ENCODE data around the gene SLC22A23.

Gene SLC22A23

DNA sequence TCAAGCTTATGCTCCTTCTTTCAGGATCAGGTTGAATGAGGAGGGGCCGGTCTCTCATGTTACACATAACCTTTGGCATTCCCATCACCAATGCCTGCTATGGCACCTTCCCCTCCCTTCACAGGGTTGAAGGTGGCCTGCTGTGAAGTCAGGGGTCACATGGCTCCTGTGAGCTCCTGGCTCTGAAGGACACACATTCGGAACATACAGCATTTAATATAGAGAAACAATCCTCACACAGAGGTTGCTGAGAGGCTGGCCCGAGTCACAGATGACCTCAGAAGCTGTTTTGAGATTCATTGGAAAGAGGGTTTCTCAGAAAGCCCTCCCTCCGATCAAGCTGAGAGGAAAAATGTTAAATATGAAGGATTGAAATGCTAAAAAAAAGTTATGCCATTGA, 116.0 kb downstream of the SLC22A23 start:
- no peaks in the 10 kb centered on the region for H3K9me2 ChIP-seq (replicated peaks; ENCODE audit: control insufficient read depth, low read length)
- TF ChIP-seq CTCF (IDR thresholded peaks at IDR 0.05; ENCODE audit: low read depth, low read length, poor library complexity, severe bottlenecking) (no peak), EZH2phosphoT487 (IDR thresholded peaks at IDR 0.05; ENCODE audit: borderline replicate concordance, low read length) (no peak)
- no peaks in the 10 kb centered on the region for H3K79me2 ChIP-seq (ENCODE audit: control insufficient read depth, low read length)
- no peaks in the 10 kb centered on the region for H4K20me1 ChIP-seq (ENCODE audit: control insufficient read depth, insufficient read depth, low read depth, low read length)
- no peaks in the 10 kb centered on the region for H3K9me3 ChIP-seq (ENCODE audit: control insufficient read depth, insufficient read depth, low read length)
- peaks cover 4% of the 10 kb centered on the region; the same call in 1 of the 2 replicates for H3K27me3 ChIP-seq (ENCODE audit: control insufficient read depth, low read length)
- no peaks in the 10 kb centered on the region for H3K36me3 ChIP-seq (ENCODE audit: control insufficient read depth, low read length)
- H3K4me1 ChIP-seq (ENCODE audit: control insufficient read depth, low read length) = peaks cover 14% of the 10 kb centered on the region
- H3K4me3 ChIP-seq (ENCODE audit: low read length) = no peak overlapping the region
- no peaks in the 10 kb centered on the region for H3F3A ChIP-seq (ENCODE audit: control insufficient read depth, insufficient read depth)
- H3K4me2 ChIP-seq (ENCODE audit: low read length) = no peak overlapping the region
- H3K27ac ChIP-seq (ENCODE audit: low read depth, low read length) = no peak overlapping the region

DNA sequence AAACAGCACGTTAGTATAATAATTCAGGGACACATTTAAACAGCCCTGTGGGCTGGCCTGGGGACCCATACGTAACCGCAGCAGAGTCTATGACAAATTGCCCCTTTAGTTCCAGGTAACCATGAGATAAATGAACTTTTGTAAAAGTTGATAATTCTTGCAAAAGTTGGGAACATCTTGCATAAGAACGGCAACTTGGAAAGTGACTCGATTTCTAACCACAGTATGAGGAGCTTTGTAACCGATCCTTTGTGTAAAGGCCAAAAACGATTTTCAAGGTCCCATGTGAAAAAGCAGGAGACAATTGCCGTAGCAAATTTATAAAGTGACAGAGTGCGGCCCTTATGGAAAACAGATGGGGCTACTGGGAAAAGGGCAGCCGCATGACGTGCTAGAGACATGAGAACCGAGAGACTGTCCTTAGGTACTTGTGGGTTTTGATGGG, 116.5 kb downstream of the SLC22A23 start:
- Histone ChIP-seq H3K4me3 (ENCODE audit: low read length) (no peak overlapping the region), H3K36me3 (ENCODE audit: control insufficient read depth, low read length) (no peaks in the 10 kb centered on the region), H3K4me1 (ENCODE audit: control insufficient read depth, low read length) (peaks cover 14% of the 10 kb centered on the region), H3K27me3 (ENCODE audit: control insufficient read depth, low read length) (peaks cover 4% of the 10 kb centered on the region; the same call in 1 of the 2 replicates), H3K4me2 (ENCODE audit: low read length) (no peak overlapping the region), H3F3A (ENCODE audit: control insufficient read depth, insufficient read depth) (no peaks in the 10 kb centered on the region), H3K79me2 (ENCODE audit: control insufficient read depth, low read length) (no peaks in the 10 kb centered on the region), H3K9me2 (replicated peaks; ENCODE audit: control insufficient read depth, low read length) (no peaks in the 10 kb centered on the region), H4K20me1 (ENCODE audit: control insufficient read depth, insufficient read depth, low read depth, low read length) (no peaks in the 10 kb centered on the region), H3K9me3 (ENCODE audit: control insufficient read depth, insufficient read depth, low read length) (no peaks in the 10 kb centered on the region), H3K27ac (ENCODE audit: low read depth, low read length) (no peak overlapping the region)
- TF ChIP-seq EZH2phosphoT487 (IDR thresholded peaks at IDR 0.05; ENCODE audit: borderline replicate concordance, low read length) (no peak), CTCF (IDR thresholded peaks at IDR 0.05; ENCODE audit: low read depth, low read length, poor library complexity, severe bottlenecking) (no peak)

DNA sequence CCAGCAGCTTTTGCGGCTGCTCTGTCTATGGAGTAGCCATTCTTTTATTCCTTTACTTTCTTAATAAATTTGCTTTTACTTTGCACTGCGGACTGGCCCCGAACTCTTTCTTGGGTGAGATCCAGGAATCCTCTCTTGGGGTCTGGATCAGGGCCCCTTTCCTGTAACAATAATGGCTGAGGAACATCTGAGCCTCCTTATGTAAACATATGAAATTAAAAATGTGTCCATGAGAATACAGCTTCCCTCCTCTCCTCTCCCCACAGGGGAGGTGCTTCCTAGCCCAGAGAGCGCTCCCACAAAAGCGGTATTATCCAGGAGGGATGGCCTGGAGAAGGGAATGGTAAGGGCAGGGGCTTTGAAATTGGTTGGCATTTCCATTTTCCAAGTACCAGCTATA, 117.0 kb downstream of the SLC22A23 start:
- no peaks in the 10 kb centered on the region for H3K9me3 ChIP-seq (ENCODE audit: control insufficient read depth, insufficient read depth, low read length)
- peaks cover 4% of the 10 kb centered on the region; the same call in 1 of the 2 replicates for H3K27me3 ChIP-seq (ENCODE audit: control insufficient read depth, low read length)
- no peaks in the 10 kb centered on the region for H3K9me2 ChIP-seq (replicated peaks; ENCODE audit: control insufficient read depth, low read length)
- no peak overlapping the region for H3K4me3 ChIP-seq (ENCODE audit: low read length)
- no peaks in the 10 kb centered on the region for H4K20me1 ChIP-seq (ENCODE audit: control insufficient read depth, insufficient read depth, low read depth, low read length)
- no peaks in the 10 kb centered on the region for H3F3A ChIP-seq (ENCODE audit: control insufficient read depth, insufficient read depth)
- no peaks in the 10 kb centered on the region for H3K36me3 ChIP-seq (ENCODE audit: control insufficient read depth, low read length)
- H3K4me2 ChIP-seq (ENCODE audit: low read length) = no peak overlapping the region
- TF ChIP-seq EZH2phosphoT487 (IDR thresholded peaks at IDR 0.05; ENCODE audit: borderline replicate concordance, low read length) = no peak
- no peak for TF ChIP-seq CTCF (IDR thresholded peaks at IDR 0.05; ENCODE audit: low read depth, low read length, poor library complexity, severe bottlenecking)
- no peaks in the 10 kb centered on the region for H3K79me2 ChIP-seq (ENCODE audit: control insufficient read depth, low read length)
- peaks cover 14% of the 10 kb centered on the region for H3K4me1 ChIP-seq (ENCODE audit: control insufficient read depth, low read length)
- H3K27ac ChIP-seq (ENCODE audit: low read depth, low read length) = no peak overlapping the region

All from DOHH2 (cell line).